Activated T-cell treated with anti-CD3 and anti-CD28 coated beads, Interleukin-2, amount 50 U/mL, for 4 hours (primary cell): ENCODE data around the gene TOLLIP. TPM values are rescaled to one million over a fixed set of nuclear protein-coding genes. Genes with fewer than 3 reads are reported as not detected.

Experiments used
- ATAC-seq, 2 donors: fragments of 200-7000 bp; cut with Tn5 transposase; one replicate each; pipeline ENCODE4 v1.10.0; 2021
- DNase-seq: peaks from one replicate; pipeline ENCODE4 v3.0.0-alpha.2; 2020
- H3K27me3 Mint-ChIP-seq: one replicate; pipeline ENCODE4 v1.8.0; 2021; ENCODE audit warnings: low read depth, mixed read lengths
- H3K36me3 Mint-ChIP-seq: one replicate; pipeline ENCODE4 v1.8.0; 2022; ENCODE audit warnings: mixed read lengths; ENCODE audit not compliant: insufficient read depth
- H3K4me1 Mint-ChIP-seq: one replicate; pipeline ENCODE4 v1.8.0; 2021; ENCODE audit warnings: low read depth, mixed read lengths
- H3K4me3 Mint-ChIP-seq: one replicate; pipeline ENCODE4 v1.8.0; 2021; ENCODE audit warnings: mild to moderate bottlenecking, moderate library complexity, mixed read lengths
- H3K9me3 Mint-ChIP-seq: one replicate; pipeline ENCODE4 v1.8.0; 2021; ENCODE audit warnings: mixed read lengths
- total RNA-seq, 3 donors: library from RNA; stranded (reverse); gene quantifications; one replicate each; pipeline ENCODE4 v1.2.1, GENCODE V29; 2021

The TOLLIP gene
- total RNA-seq, 3 donors from 2014 or later: 38.0 to 45.9 (median 44.3) TPM

GRCh38 chr11:1292018-1292643 is 17.3 kb downstream of the TOLLIP start:
- no peak for ATAC-seq
- no peaks in the 10 kb centered on the region for H3K9me3 Mint-ChIP-seq
- no peaks in the 10 kb centered on the region for H3K27me3 Mint-ChIP-seq
- no peak overlapping the region for H3K4me3 Mint-ChIP-seq
- H3K4me1 Mint-ChIP-seq: no peaks in the 10 kb centered on the region
- H3K36me3 Mint-ChIP-seq: peaks cover 4% of the 10 kb centered on the region
- no peak for DNase-seq

GRCh38 chr11:1291295-1292017 is 18.0 kb downstream of the TOLLIP start:
- Mint-ChIP-seq H3K36me3 (peaks cover 10% of the 10 kb centered on the region), H3K4me1 (no peaks in the 10 kb centered on the region), H3K9me3 (no peaks in the 10 kb centered on the region), H3K4me3 (no peak overlapping the region), H3K27me3 (no peaks in the 10 kb centered on the region)
- ATAC-seq: no peak
- DNase-seq: no peak

- no peak for DNase-seq
- H3K36me3 Mint-ChIP-seq: peaks cover 11% of the 10 kb centered on the region
- no peak overlapping the region for H3K4me3 Mint-ChIP-seq
Observed at GRCh38 chr11:1290052-1291040, 19.1 kb downstream of the TOLLIP start.

GRCh38 chr11:1289211-1289935 is 20.1 kb downstream of the TOLLIP start:
- Mint-ChIP-seq H3K27me3 (no peaks in the 10 kb centered on the region), H3K9me3 (no peaks in the 10 kb centered on the region), H3K36me3 (peaks cover 11% of the 10 kb centered on the region), H3K4me3 (no peak overlapping the region), H3K4me1 (no peaks in the 10 kb centered on the region)
- ATAC-seq (no peak), DNase-seq (no peak)

More at GRCh38 chr11:1290052-1291040, 19.1 kb downstream of the TOLLIP start:
- no peaks in the 10 kb centered on the region for H3K4me1 Mint-ChIP-seq
- no peaks in the 10 kb centered on the region for H3K27me3 Mint-ChIP-seq
- H3K9me3 Mint-ChIP-seq: no peaks in the 10 kb centered on the region
- ATAC-seq: no peak

- Mint-ChIP-seq H3K4me3 (no peak overlapping the region), H3K36me3 (peaks cover 11% of the 10 kb centered on the region), H3K4me1 (no peaks in the 10 kb centered on the region), H3K9me3 (no peaks in the 10 kb centered on the region), H3K27me3 (no peaks in the 10 kb centered on the region)
- DNase-seq (no peak), ATAC-seq (no peak)
Observed at GRCh38 chr11:1288426-1289151, 20.8 kb downstream of the TOLLIP start.

GRCh38 chr11:1287928-1288327 is 21.5 kb downstream of the TOLLIP start:
- Mint-ChIP-seq H3K9me3 (no peaks in the 10 kb centered on the region), H3K27me3 (no peaks in the 10 kb centered on the region), H3K4me3 (no peak overlapping the region), H3K36me3 (peaks cover 11% of the 10 kb centered on the region), H3K4me1 (no peaks in the 10 kb centered on the region)
- no peak for DNase-seq
- ATAC-seq: no peak

GRCh38 chr11:1285876-1286275 is 23.6 kb downstream of the TOLLIP start:
- DNase-seq: no peak
- Mint-ChIP-seq H3K27me3 (no peaks in the 10 kb centered on the region), H3K4me3 (no peak overlapping the region), H3K36me3 (peaks cover 8% of the 10 kb centered on the region), H3K4me1 (no peaks in the 10 kb centered on the region), H3K9me3 (no peaks in the 10 kb centered on the region)
- ATAC-seq: no peak

- H3K4me1 Mint-ChIP-seq: no peaks in the 10 kb centered on the region
- H3K36me3 Mint-ChIP-seq: peaks cover 8% of the 10 kb centered on the region
- ATAC-seq (no peak), DNase-seq (no peak)
- no peaks in the 10 kb centered on the region for H3K27me3 Mint-ChIP-seq
- no peaks in the 10 kb centered on the region for H3K9me3 Mint-ChIP-seq
- no peak overlapping the region for H3K4me3 Mint-ChIP-seq
Observed at GRCh38 chr11:1285316-1285744, 24.1 kb downstream of the TOLLIP start.

- peaks cover 16% of the 10 kb centered on the region for H3K36me3 Mint-ChIP-seq
- H3K27me3 Mint-ChIP-seq: no peaks in the 10 kb centered on the region
- no peak overlapping the region for H3K4me3 Mint-ChIP-seq
- no peaks in the 10 kb centered on the region for H3K4me1 Mint-ChIP-seq
- ATAC-seq (no peak), DNase-seq (no peak)
- no peaks in the 10 kb centered on the region for H3K9me3 Mint-ChIP-seq
Observed at GRCh38 chr11:1283906-1284305, 25.5 kb downstream of the TOLLIP start.

- Mint-ChIP-seq H3K27me3 (no peaks in the 10 kb centered on the region), H3K36me3 (peaks cover 16% of the 10 kb centered on the region), H3K4me1 (no peaks in the 10 kb centered on the region), H3K4me3 (no peak overlapping the region), H3K9me3 (no peaks in the 10 kb centered on the region)
- ATAC-seq (no peak), DNase-seq (no peak)
Observed at GRCh38 chr11:1283091-1283511, 26.3 kb downstream of the TOLLIP start.

GRCh38 chr11:1281974-1282365 is 27.5 kb downstream of the TOLLIP start:
- Mint-ChIP-seq H3K9me3 (no peaks in the 10 kb centered on the region), H3K36me3 (peaks cover 20% of the 10 kb centered on the region), H3K4me1 (no peaks in the 10 kb centered on the region), H3K27me3 (no peaks in the 10 kb centered on the region), H3K4me3 (no peak overlapping the region)
- no peak for DNase-seq
- no peak for ATAC-seq

GRCh38 chr11:1281326-1281973 is 28.0 kb downstream of the TOLLIP start:
- peaks cover 16% of the 10 kb centered on the region for H3K36me3 Mint-ChIP-seq
- H3K4me3 Mint-ChIP-seq: no peak overlapping the region
- H3K9me3 Mint-ChIP-seq: no peaks in the 10 kb centered on the region

More at GRCh38 chr11:1281326-1281973, 28.0 kb downstream of the TOLLIP start:
- DNase-seq (no peak), ATAC-seq (no peak)
- H3K27me3 Mint-ChIP-seq: no peaks in the 10 kb centered on the region
- no peaks in the 10 kb centered on the region for H3K4me1 Mint-ChIP-seq
